ENCODE data around the gene ANKS1B. TPM values are rescaled to one million over a fixed set of nuclear protein-coding genes. Genes with fewer than 3 reads are reported as not detected.

Gene ANKS1B
- total and polyA plus RNA-seq, 10 of the 15 experiments (the other 5 are each of a cell fraction or from before 2014, with no cell fraction given) = 0.16 to 1.3 (median 0.82) TPM; not detected in 7

GRCh38 chr12:99759444-99759843, 225.3 kb downstream of the ANKS1B start:
- Histone ChIP-seq H2AFZ (ENCODE audit: control insufficient read depth, low read depth, low read length) (no peak overlapping the region), H3K9me3 (replicated peaks; ENCODE audit: control insufficient read depth, insufficient read depth, low read length) (no peaks in the 10 kb centered on the region), H4K20me1 (ENCODE audit: control insufficient read depth, insufficient read depth) (no peaks in the 10 kb centered on the region), H3K79me2 (ENCODE audit: control insufficient read depth, insufficient read depth, low read length) (no peaks in the 10 kb centered on the region), H3K4me2 (ENCODE audit: control insufficient read depth, insufficient read depth) (no peak overlapping the region), H3K4me3 (no peak overlapping the region), H3K4me1 (ENCODE audit: control insufficient read depth, insufficient read depth, low read length) (no peaks in the 10 kb centered on the region), H3K36me3 (ENCODE audit: control insufficient read depth in 2 of 2, insufficient read depth in 2 of 2, low read length in 1 of 2) (no peaks in the 10 kb centered on the region), H3K9ac (ENCODE audit: control insufficient read depth, insufficient read depth, low read length) (no peak overlapping the region), H3K27me3 (replicated peaks in 1 of 2; ENCODE audit: control insufficient read depth in 2 of 2, insufficient read depth in 2 of 2, low read length in 1 of 2) (no peaks in the 10 kb centered on the region; a peak in 1 of 4 replicates), H3K27ac (ENCODE audit: control insufficient read depth, insufficient read depth) (no peak overlapping the region)
- ChIA-PET RAD21 (ENCODE audit: unreplicated experiment) (no interaction called here), CTCF (interaction anchor here (1.2 kb wide), 1 partner anchor 10 kb away, joined by 3 read pairs; no protein-coding TSS in a partner anchor), SMC1A (ENCODE audit: uncharacterized antibody, unreplicated experiment) (no interaction called here), POLR2A (no interaction called here)
- WGBS (ENCODE audit: insufficient coverage, insufficient replicate concordance, low lambda C conversion rate, missing lambda C conversion rate) = 8% methylated on average over 2 of the region's 2 CpGs
- no peak for ATAC-seq
- no peak for DNase-seq (ENCODE audit: low read depth, low spot score)
- BruUV-seq (replicated peaks) = no TSS peak
- intact Hi-C loops (cut with micrococcal nuclease; ENCODE audit: unreplicated experiment) = no loop called here
- in situ Hi-C loops (cut with MboI) = no loop called here
- TF ChIP-seq RAD21 (IDR thresholded peaks at IDR 0.05; ENCODE audit: insufficient read depth, low read depth, low read length) (no peak), RAD51 (IDR thresholded peaks at IDR 0.05) (no peak), SIN3A (IDR thresholded peaks at IDR 0.05; ENCODE audit: low read depth, low read length) (no peak), STAT3 (IDR thresholded peaks at IDR 0.05; ENCODE audit: low read depth, low read length) (no peak), NFXL1 (IDR thresholded peaks at IDR 0.05; ENCODE audit: borderline replicate concordance) (no peak), MTA3 (IDR thresholded peaks at IDR 0.05; ENCODE audit: borderline replicate concordance, low read length) (no peak), ZNF622 (IDR thresholded peaks at IDR 0.05) (no peak), EED (IDR thresholded peaks at IDR 0.05; ENCODE audit: low read depth) (no peak), KDM1A (IDR thresholded peaks at IDR 0.05; ENCODE audit: borderline replicate concordance) (no peak), WRNIP1 (IDR thresholded peaks at IDR 0.05; ENCODE audit: borderline replicate concordance, low read depth, low read length) (no peak), CHD2 (IDR thresholded peaks at IDR 0.05; ENCODE audit: borderline replicate concordance, low read depth, low read length) (no peak)
- TF ChIP-seq, protein P1, sequence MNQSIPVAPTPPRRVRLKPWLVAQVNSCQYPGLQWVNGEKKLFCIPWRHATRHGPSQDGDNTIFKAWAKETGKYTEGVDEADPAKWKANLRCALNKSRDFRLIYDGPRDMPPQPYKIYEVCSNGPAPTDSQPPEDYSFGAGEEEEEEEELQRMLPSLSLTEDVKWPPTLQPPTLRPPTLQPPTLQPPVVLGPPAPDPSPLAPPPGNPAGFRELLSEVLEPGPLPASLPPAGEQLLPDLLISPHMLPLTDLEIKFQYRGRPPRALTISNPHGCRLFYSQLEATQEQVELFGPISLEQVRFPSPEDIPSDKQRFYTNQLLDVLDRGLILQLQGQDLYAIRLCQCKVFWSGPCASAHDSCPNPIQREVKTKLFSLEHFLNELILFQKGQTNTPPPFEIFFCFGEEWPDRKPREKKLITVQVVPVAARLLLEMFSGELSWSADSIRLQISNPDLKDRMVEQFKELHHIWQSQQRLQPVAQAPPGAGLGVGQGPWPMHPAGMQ (IDR thresholded peaks at IDR 0.05; ENCODE audit: borderline replicate concordance) = no peak
- TF ChIP-seq, protein P2, sequence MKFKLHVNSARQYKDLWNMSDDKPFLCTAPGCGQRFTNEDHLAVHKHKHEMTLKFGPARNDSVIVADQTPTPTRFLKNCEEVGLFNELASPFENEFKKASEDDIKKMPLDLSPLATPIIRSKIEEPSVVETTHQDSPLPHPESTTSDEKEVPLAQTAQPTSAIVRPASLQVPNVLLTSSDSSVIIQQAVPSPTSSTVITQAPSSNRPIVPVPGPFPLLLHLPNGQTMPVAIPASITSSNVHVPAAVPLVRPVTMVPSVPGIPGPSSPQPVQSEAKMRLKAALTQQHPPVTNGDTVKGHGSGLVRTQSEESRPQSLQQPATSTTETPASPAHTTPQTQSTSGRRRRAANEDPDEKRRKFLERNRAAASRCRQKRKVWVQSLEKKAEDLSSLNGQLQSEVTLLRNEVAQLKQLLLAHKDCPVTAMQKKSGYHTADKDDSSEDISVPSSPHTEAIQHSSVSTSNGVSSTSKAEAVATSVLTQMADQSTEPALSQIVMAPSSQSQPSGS (IDR thresholded peaks at IDR 0.05; ENCODE audit: low read length) = no peak
- TF ChIP-seq, protein P3, sequence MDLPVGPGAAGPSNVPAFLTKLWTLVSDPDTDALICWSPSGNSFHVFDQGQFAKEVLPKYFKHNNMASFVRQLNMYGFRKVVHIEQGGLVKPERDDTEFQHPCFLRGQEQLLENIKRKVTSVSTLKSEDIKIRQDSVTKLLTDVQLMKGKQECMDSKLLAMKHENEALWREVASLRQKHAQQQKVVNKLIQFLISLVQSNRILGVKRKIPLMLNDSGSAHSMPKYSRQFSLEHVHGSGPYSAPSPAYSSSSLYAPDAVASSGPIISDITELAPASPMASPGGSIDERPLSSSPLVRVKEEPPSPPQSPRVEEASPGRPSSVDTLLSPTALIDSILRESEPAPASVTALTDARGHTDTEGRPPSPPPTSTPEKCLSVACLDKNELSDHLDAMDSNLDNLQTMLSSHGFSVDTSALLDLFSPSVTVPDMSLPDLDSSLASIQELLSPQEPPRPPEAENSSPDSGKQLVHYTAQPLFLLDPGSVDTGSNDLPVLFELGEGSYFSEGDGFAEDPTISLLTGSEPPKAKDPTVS (IDR thresholded peaks at IDR 0.05; ENCODE audit: low read depth, low read length) = no peak
- no peak for FAIRE-seq
